ENCODE results near the gene CENPU.

GRCh38 chr4:184727430-184727829 is 6.5 kb downstream of the CENPU start:
- TF ChIP-seq CTCF (IDR thresholded peaks at IDR 0.05) (no peak), ZFX (IDR thresholded peaks at IDR 0.05; ENCODE audit: borderline replicate concordance) (no peak)
